Transverse colon (tissue), 4 donors: Measurements from ENCODE around the gene CPNE7.

Source experiments
- CTCF ChIP-seq, 5 experiments: fragments of 200-600 bp in 3 of 5; fragments of 450-650 bp in 2 of 5; sonication (generic) in 3 of 5; IDR thresholded peaks; 1 replicate in 2 of 5; 2 replicates in 3 of 5; pipeline ENCODE4 v1.5.1; 2016 to 2017; ENCODE audit warnings: antibody characterized with exemption in 5 of 5, inconsistent platforms in 3 of 5, mild to moderate bottlenecking in 2 of 5, moderate library complexity in 1 of 5
- POLR2A ChIP-seq: fragments of 450-650 bp; IDR thresholded peaks from one replicate; pipeline ENCODE4 v1.6.1; 2016; ENCODE audit warnings: antibody characterized with exemption, mild to moderate bottlenecking, moderate library complexity
- POLR2AphosphoS5 ChIP-seq, 3 donors: sonication (generic); formaldehyde crosslinking; IDR thresholded peaks; one replicate each; pipeline ENCODE4 v1.6.1; 2016; ENCODE audit warnings: antibody characterized with exemption in 3 of 3

GRCh38 chr16:89615596-89616090 is 40.1 kb downstream of the CPNE7 start:
- TF ChIP-seq CTCF (IDR thresholded peaks at IDR 0.05) (peak; percentile 46 to 60 (median 48)), POLR2A (no peak), POLR2AphosphoS5 (IDR thresholded peaks at IDR 0.05) (no peak)
